ENCODE measurements around the gene NELL2. TPM values are rescaled to one million over a fixed set of nuclear protein-coding genes. Genes with fewer than 3 reads are reported as not detected.

The NELL2 gene
- total and polyA plus RNA-seq, 10 of the 15 experiments (the other 5 are each of a cell fraction or from before 2014, with no cell fraction given), result 0.27 to 2.3 (median 0.76) TPM

DNA sequence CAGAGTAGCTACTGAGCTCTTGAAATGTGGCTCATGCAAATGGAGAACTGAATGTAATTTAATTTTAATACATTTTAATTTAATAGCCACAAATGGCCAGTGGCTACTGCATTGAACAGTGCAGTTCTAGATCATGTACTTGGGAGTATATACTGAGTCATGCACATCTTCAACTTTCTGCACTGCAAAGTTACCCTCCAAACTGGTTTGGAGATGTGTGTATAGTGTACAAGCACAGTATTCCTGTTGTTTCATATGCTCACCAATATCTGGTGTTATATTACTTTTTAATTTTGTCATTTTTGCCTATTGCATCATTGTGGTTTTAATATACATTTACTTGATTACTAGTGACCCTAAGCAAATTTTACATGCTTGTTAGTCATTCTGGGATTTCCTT lies 372.8 kb downstream of the NELL2 start:
- Histone ChIP-seq H3K4me2 (ENCODE audit: control insufficient read depth, insufficient read depth) (no peak overlapping the region), H3K4me3 (no peak overlapping the region), H2AFZ (ENCODE audit: control insufficient read depth, low read depth, low read length) (no peak overlapping the region), H3K4me1 (ENCODE audit: control insufficient read depth, insufficient read depth, low read length) (no peaks in the 10 kb centered on the region), H3K27me3 (replicated peaks in 1 of 2; ENCODE audit: control insufficient read depth in 2 of 2, insufficient read depth in 2 of 2, low read length in 1 of 2) (no peaks in the 10 kb centered on the region), H3K9ac (ENCODE audit: control insufficient read depth, insufficient read depth, low read length) (no peak overlapping the region), H3K27ac (ENCODE audit: control insufficient read depth, insufficient read depth) (no peak overlapping the region), H4K20me1 (ENCODE audit: control insufficient read depth, insufficient read depth) (no peaks in the 10 kb centered on the region), H3K79me2 (ENCODE audit: control insufficient read depth, insufficient read depth, low read length) (no peaks in the 10 kb centered on the region), H3K9me3 (replicated peaks; ENCODE audit: control insufficient read depth, insufficient read depth, low read length) (no peaks in the 10 kb centered on the region; the same call in 2 of the 3 replicates), H3K36me3 (ENCODE audit: control insufficient read depth in 2 of 2, insufficient read depth in 2 of 2, low read length in 1 of 2) (no peaks in the 10 kb centered on the region)
- no peak for DNase-seq (ENCODE audit: low read depth, low spot score)
- TF ChIP-seq JUND (IDR thresholded peaks at IDR 0.05; ENCODE audit: low read depth, low read length) (no peak), SMARCA5 (IDR thresholded peaks at IDR 0.05) (no peak), ZBTB11 (CRISPR knock-in tag; IDR thresholded peaks at IDR 0.05) (no peak), ZZZ3 (IDR thresholded peaks at IDR 0.05; ENCODE audit: control insufficient read depth, insufficient read length, low read depth) (no peak), E2F4 (IDR thresholded peaks at IDR 0.05; ENCODE audit: low read depth, low read length) (no peak), POLR2AphosphoS2 (IDR thresholded peaks at IDR 0.05; ENCODE audit: low read depth, low read length) (no peak), TCF7 (IDR thresholded peaks at IDR 0.05; ENCODE audit: borderline replicate concordance) (no peak), NR2C2 (IDR thresholded peaks at IDR 0.05; ENCODE audit: borderline replicate concordance, control insufficient read depth, insufficient read length, low read depth) (no peak), CHD4 (IDR thresholded peaks at IDR 0.05) (no peak), MTA2 (IDR thresholded peaks at IDR 0.05; ENCODE audit: low read depth) (no peak), BHLHE40 (IDR thresholded peaks at IDR 0.05; ENCODE audit: borderline replicate concordance in 1 of 2, low read depth in 2 of 2, low read length in 1 of 2) (no peak)
- ChIA-PET RAD21 (ENCODE audit: unreplicated experiment) (no interaction called here), CTCF (interaction anchor here (0.7 to 1.9 kb wide), 3 partner anchors 8 to 370 kb away, joined by 3 to 4 read pairs (median 3); no protein-coding TSS in a partner anchor), SMC1A (ENCODE audit: uncharacterized antibody, unreplicated experiment) (no interaction called here), POLR2A (interaction anchor here (1.0 kb wide), 1 partner anchor 32 kb away, joined by 4 read pairs; no protein-coding TSS in a partner anchor)
- no TSS peak for BruUV-seq (replicated peaks)
- no peak for FAIRE-seq
- in situ Hi-C loops (cut with MboI), result no loop called here
- intact Hi-C loops (cut with micrococcal nuclease; ENCODE audit: unreplicated experiment), result no loop called here
- ATAC-seq, result no peak
